Tibial nerve (tissue), 3 donors: Measurements from ENCODE around the gene CCDC27.

Source experiments
- CTCF ChIP-seq, 5 experiments: fragments of 200-600 bp in 3 of 5; fragments of 450-650 bp in 2 of 5; sonication (generic) in 3 of 5; IDR thresholded peaks; one replicate each; pipeline ENCODE4 v1.5.1; 2016 to 2019; ENCODE audit warnings: antibody characterized with exemption in 5 of 5, mild to moderate bottlenecking in 3 of 5, moderate library complexity in 2 of 5
- POLR2A ChIP-seq, 2 donors: fragments of 450-650 bp; IDR thresholded peaks; one replicate each; pipeline ENCODE4 v1.6.1; 2017; ENCODE audit warnings: antibody characterized with exemption in 2 of 2, mild to moderate bottlenecking in 2 of 2, moderate library complexity in 2 of 2

GRCh38 chr1:3738943-3739342 is 13.3 kb upstream of the CCDC27 start:
- no peak for TF ChIP-seq CTCF (IDR thresholded peaks at IDR 0.05)
- no peak for TF ChIP-seq POLR2A (IDR thresholded peaks at IDR 0.05)
